Measurements from ENCODE around the gene GFRA4. TPM values are rescaled to one million over a fixed set of nuclear protein-coding genes. Genes with fewer than 3 reads are reported as not detected.
"Not testable (repeated sequence)": the region's sequence is repeated elsewhere in the genome, so short reads cannot be mapped to it uniquely, and the experiment has no call there.

GFRA4 gene
- total RNA-seq, 1 donor from 2014 or later: not detected

DNA sequence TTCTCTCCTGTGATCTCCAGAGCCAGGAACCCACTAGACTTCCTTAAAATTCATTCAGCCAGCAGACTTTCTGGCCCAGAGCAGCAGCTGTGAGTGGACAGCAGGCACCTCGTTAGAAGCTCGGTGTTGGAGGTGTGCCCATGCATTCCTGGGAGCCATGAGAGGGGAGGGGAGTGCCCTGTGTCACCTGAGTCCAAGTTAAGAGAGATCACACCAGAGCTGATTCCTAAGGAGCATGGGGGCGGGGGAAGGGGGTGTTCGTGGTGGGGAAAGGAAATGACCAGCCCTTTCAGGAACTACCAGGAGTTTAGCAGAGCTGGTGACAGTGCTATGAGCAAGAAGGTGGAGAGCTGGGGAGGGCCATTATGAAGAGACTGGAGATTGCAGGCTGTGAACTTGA, 46.9 kb downstream of the GFRA4 start:
- DNase-seq (ENCODE audit: low spot score): no peak

DNA sequence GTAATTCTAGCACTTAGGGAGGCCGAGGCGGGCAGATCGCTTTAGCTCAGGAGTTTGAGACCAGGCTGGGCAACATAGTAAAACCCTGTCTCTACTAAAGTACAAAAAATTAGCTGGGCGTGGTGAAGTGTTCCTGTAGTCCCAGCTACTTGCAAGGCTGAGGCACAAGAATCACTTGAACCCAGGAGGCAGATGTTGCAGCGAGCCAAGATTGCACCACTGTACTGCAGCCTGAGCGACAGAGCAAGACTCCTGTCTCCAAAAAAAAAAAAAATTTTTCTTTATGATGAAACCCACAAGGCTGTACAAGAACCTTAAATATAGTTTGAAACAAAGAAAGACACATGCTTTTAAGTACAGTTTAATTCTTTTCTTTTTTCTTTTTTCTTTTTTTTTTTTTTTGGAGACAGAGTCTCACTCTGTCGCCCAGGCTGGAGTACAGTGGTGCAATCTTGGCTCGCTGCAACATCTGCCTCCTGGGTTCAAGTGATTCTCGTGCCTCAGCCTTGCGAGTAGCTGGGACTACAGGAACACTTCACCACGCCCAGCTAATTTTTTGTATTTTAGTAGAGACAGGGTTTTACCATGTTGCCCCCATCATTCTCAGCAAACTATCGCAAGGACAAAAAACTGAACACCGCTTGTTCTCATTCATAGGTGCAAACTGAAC, 47.9 kb downstream of the GFRA4 start:
- DNase-seq (ENCODE audit: low spot score): not testable (repeated sequence)

GRCh38 chr20:3614466-3614865, 48.7 kb downstream of the GFRA4 start:
- DNase-seq (ENCODE audit: low spot score): no peak

- DNase-seq (ENCODE audit: low spot score): no peak
Observed at GRCh38 chr20:3613821-3614440, 49.3 kb downstream of the GFRA4 start.

DNA sequence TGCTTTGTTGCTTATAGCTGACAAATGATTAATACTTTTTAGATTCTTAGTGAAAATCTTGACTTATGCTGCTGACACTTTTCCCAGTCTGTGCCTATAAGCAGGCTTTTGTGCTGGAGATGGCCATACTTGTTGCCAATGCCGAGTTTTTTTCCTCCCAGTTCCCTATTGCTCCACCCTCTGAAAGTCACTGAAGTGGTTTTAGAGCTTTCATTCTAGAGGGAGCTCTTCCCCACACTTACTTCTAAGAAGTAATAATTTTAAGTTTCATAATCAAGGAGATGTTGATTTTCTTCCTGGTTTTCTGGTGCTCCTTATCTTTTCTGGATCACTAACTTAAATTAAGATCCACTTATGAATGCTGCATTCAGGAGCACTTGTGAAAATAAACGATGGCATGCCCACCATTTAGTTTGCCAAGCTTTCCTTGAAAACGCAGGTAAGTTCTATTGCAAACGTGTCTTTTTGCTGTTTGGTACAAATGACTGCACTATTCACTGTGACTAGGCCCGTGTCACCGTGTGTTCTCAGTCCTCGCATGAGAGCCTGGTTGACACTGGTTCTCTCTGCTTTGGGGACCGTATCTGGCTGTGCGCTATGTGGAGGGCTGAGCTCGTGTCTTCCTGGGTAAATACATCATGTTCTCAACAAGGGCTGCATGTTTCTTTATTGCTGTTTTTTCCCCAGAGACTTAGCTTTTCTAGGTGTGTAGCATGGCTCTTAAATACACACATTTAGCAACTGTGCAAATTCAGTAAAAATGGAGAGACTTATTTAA, 50.2 kb downstream of the GFRA4 start:
- DNase-seq (ENCODE audit: low spot score): no peak

- DNase-seq (ENCODE audit: low spot score): no peak
Observed at GRCh38 chr20:3611901-3612300, 51.3 kb downstream of the GFRA4 start.

Other genes starting within 250 kb of the GFRA4 start
- 39.6 TPM for gene ATRN, start 192.4 kb downstream of the GFRA4 start, total RNA-seq
- gene ADAM33, start 18.6 kb upstream of the GFRA4 start, total RNA-seq: 67.3 TPM
- 8.2 TPM for gene SIGLEC1, start 49.2 kb upstream of the GFRA4 start, total RNA-seq
- gene HSPA12B, start 69.3 kb upstream of the GFRA4 start, total RNA-seq: 5.4 TPM
- 61.1 TPM for gene ADISSP, start 104.4 kb upstream of the GFRA4 start, total RNA-seq
- gene SPEF1, start 118.0 kb upstream of the GFRA4 start, total RNA-seq: 0.75 TPM
- 109 TPM for gene CENPB, start 123.3 kb upstream of the GFRA4 start, total RNA-seq
- 38.9 TPM for gene CDC25B, start 132.9 kb upstream of the GFRA4 start, total RNA-seq
- gene AP5S1, start 157.1 kb upstream of the GFRA4 start, total RNA-seq: 16.2 TPM
- gene MAVS, start 183.4 kb upstream of the GFRA4 start, total RNA-seq: 44.9 TPM
- 32.5 TPM for gene PANK2, start 226.0 kb upstream of the GFRA4 start, total RNA-seq